Colonic mucosa (tissue), 4 donors: ENCODE measurements around the gene MAB21L3. TPM values are rescaled to one million over a fixed set of nuclear protein-coding genes. Genes with fewer than 3 reads are reported as not detected.

Experiments
- DNase-seq: peaks from one replicate; pipeline ENCODE4 v3.0.0-alpha.2; 2020
- H3K27ac ChIP-seq: fragments of 200-600 bp; one replicate; pipeline ENCODE4 v1.8.0; 2021
- H3K27me3 ChIP-seq: fragments of 200-600 bp; one replicate; pipeline ENCODE4 v1.8.0; 2021
- H3K36me3 ChIP-seq: fragments of 200-600 bp; one replicate; pipeline ENCODE4 v1.8.0; 2021
- H3K4me1 ChIP-seq: fragments of 200-600 bp; one replicate; pipeline ENCODE4 v1.8.0; 2021; ENCODE audit warnings: mild to moderate bottlenecking
- H3K4me3 ChIP-seq: fragments of 200-600 bp; one replicate; pipeline ENCODE4 v1.8.0; 2021
- H3K9ac ChIP-seq, 2 donors: one replicate each; pipeline ENCODE4 v1.7.0; 2013; ENCODE audit warnings: control low read depth in 2 of 2, low read depth in 2 of 2, low read length in 2 of 2
- H3K9me3 ChIP-seq: fragments of 200-600 bp; one replicate; pipeline ENCODE4 v1.8.0; 2021
- intact Hi-C: fragments of 100-400 bp; cut with DNase I; formaldehyde crosslinking; loops from one replicate; pipeline ENCODE4 v1.14.1; 2022
- total RNA-seq, 2 donors: library from RNA; stranded (reverse); fragmentation: NEBNext Ultra II Directional in 1 of 2; extraction: Animal tissue kit (Norgen Biotek cat#: 25700) in 1 of 2; gene quantifications; one replicate each; pipeline ENCODE4 v1.2.1, GENCODE V29; 2021
- TF ChIP-seq, protein P1 (sequence below): fragments of 200-600 bp; IDR thresholded peaks from one replicate; pipeline ENCODE4 v1.8.0; 2022; ENCODE audit warnings: antibody characterized with exemption, mild to moderate bottlenecking
- donor health status: healthy.
- donor health status: DM: no; HTN: no; CAD: no.
- donor health status: DM: no; HTN: no; CAD: no.

The MAB21L3 gene
- total RNA-seq, 2 donors from 2014 or later = 3.9 to 4.5 TPM

DNA sequence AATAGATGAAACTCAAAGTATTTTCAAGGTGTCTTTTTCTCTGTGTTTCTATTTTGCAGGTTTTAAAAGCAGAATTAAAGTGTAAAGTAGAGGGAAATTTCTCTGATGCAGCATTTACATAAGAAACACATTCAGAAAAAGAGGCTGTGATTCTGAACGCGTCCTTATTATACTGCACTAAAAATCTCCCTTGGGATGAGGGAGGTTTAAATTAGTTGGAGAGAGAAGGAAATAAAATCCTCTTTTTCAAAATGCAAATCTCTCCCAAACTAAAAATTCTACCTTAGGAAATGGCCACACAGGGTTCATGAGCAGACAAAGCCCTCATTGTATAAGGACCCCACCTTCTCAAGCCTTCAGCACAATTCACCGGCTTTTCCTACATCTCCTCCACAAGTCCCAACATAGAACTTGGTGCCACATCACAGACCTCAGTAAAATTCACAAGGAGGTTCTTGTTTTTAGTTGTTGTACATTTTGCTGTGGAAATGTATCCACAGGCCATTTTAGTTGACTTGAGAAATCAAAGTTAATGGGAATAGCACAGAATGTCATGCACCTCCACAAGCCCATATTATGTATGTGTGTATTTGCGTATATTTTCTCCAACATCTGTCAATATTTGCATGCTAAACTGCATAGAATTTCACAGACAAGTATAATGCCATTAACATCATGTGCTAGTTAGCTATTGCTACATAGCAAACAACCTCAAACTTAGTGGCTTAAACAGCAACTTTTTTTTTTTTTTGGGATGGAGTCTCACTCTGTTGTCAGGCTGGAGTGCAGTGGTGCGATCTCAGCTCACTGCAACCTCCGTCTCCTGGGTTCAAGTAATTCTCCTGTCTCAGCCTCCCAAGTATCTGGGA lies 59.8 kb downstream of the MAB21L3 start:
- Histone ChIP-seq H3K4me3 (no peak overlapping the region), H3K36me3 (no peaks in the 10 kb centered on the region), H3K27me3 (no peaks in the 10 kb centered on the region), H3K9me3 (no peaks in the 10 kb centered on the region), H3K27ac (no peak overlapping the region), H3K4me1 (peaks cover 11% of the 10 kb centered on the region), H3K9ac (no peak overlapping the region)
- TF ChIP-seq, protein P1, sequence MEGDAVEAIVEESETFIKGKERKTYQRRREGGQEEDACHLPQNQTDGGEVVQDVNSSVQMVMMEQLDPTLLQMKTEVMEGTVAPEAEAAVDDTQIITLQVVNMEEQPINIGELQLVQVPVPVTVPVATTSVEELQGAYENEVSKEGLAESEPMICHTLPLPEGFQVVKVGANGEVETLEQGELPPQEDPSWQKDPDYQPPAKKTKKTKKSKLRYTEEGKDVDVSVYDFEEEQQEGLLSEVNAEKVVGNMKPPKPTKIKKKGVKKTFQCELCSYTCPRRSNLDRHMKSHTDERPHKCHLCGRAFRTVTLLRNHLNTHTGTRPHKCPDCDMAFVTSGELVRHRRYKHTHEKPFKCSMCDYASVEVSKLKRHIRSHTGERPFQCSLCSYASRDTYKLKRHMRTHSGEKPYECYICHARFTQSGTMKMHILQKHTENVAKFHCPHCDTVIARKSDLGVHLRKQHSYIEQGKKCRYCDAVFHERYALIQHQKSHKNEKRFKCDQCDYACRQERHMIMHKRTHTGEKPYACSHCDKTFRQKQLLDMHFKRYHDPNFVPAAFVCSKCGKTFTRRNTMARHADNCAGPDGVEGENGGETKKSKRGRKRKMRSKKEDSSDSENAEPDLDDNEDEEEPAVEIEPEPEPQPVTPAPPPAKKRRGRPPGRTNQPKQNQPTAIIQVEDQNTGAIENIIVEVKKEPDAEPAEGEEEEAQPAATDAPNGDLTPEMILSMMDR = no peak
- intact Hi-C loops = loop anchor here (10.0 kb wide), 1 partner anchor 154 kb away; no protein-coding TSS in a partner anchor
- no peak for DNase-seq

DNA sequence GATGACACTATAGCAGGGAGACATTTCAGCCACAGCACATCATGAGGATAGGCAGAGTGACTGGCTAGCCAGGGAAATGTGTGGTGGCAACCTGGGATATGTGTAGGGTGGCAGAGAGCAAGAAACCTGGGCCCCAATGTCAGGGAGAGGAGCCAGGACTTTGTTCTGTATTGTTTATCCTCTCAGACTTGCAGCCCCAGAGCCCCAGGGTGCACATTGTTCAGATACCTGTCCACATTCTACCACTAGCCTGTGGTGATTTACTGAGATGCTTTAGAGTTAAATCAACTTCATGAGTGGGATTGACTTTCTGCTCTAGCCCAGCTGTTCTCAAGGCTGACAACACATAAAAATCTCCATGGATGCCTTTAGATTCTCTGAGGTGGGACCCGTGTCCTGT lies 61.5 kb downstream of the MAB21L3 start:
- TF ChIP-seq, protein P1 = no peak
- no peak overlapping the region for H3K9ac ChIP-seq
- no peak overlapping the region for H3K4me3 ChIP-seq
- H3K9me3 ChIP-seq = no peaks in the 10 kb centered on the region
- no peak overlapping the region for H3K27ac ChIP-seq
- no peaks in the 10 kb centered on the region for H3K36me3 ChIP-seq
- H3K27me3 ChIP-seq = no peaks in the 10 kb centered on the region
- H3K4me1 ChIP-seq = peaks cover 9% of the 10 kb centered on the region
- intact Hi-C loops = loop anchor here (10.0 kb wide), 1 partner anchor 152 kb away; no protein-coding TSS in a partner anchor
- peak; percentile 15 for DNase-seq

DNA sequence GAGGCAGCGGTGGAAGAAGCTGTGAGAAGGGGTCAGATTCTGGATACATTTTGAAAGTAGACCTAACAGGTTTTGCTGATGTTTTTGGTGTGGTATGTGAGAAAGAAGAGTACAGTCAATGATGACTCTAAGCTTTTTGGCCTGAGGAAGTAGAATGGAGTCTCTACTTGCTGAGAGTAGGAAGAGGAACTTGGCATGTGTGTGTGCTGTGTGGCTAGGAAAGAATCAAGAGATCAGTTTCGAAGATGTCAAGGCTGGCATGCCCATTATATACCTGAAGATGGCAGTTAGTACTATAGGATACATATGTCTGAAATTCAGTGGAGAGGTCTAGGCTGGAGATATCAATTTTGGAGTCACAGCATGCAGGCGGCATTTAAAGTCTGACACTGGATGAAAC lies 64.4 kb downstream of the MAB21L3 start:
- intact Hi-C loops = loop anchor here (10.0 kb wide), 1 partner anchor 149 kb away; no protein-coding TSS in a partner anchor
- peak; percentile 4 for DNase-seq
- H3K27ac ChIP-seq = no peak overlapping the region
- H3K9me3 ChIP-seq = no peaks in the 10 kb centered on the region
- no peaks in the 10 kb centered on the region for H3K36me3 ChIP-seq
- TF ChIP-seq, protein P1 = no peak
- no peaks in the 10 kb centered on the region for H3K4me1 ChIP-seq
- no peak overlapping the region for H3K9ac ChIP-seq
- H3K4me3 ChIP-seq = no peak overlapping the region
- no peaks in the 10 kb centered on the region for H3K27me3 ChIP-seq

DNA sequence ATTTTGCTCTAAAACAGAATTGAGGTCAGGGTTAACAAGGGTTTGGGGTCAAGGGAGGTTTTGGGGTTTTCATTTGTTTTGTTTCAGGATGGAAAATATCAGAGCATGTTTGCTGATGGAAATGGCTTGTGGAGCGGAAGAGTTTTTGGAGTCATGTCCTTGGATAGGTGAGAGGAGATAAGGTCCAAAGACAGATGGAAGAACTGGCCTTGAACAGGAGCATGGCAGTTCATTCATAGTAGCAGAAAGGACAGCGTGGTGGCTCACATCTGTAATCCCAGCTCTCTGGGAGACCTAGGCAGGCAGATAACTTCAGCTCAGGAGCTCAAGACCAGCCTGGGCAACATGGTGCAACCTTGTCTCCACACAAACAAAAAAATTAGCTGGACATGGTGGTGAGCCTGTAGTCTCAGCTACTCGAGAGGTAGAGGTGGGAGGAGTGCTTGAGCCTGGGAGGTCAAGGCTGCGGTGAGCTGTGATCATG lies 65.1 kb downstream of the MAB21L3 start:
- Histone ChIP-seq H3K36me3 (no peaks in the 10 kb centered on the region), H3K9ac (no peak overlapping the region), H3K27ac (no peak overlapping the region), H3K4me1 (no peaks in the 10 kb centered on the region), H3K4me3 (no peak overlapping the region), H3K9me3 (no peaks in the 10 kb centered on the region), H3K27me3 (no peaks in the 10 kb centered on the region)
- DNase-seq = peak; percentile 7
- TF ChIP-seq, protein P1 = no peak
- intact Hi-C loops = loop anchor here (10.0 kb wide), 1 partner anchor 148 kb away; no protein-coding TSS in a partner anchor

DNA sequence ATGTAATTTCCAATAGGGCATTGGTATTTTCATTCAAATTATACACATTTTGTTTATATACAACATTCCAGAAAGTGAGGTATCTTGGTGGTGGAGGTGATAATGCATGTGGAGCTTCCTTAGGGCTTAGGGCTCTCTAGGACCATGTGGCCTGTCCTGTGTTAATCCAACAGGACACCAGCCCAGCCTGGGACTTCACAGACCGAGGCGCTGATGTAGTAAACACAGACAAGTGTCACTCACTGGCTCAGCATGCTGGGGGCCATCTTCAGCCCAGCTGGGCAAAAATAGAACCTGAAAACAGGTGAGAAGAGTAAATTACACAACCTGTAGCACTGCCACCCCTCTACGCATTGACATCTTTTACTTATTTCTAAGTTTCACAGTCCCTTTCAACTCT lies 66.7 kb downstream of the MAB21L3 start:
- Histone ChIP-seq H3K4me3 (no peak overlapping the region), H3K9ac (no peak overlapping the region), H3K27me3 (no peaks in the 10 kb centered on the region), H3K27ac (no peak overlapping the region), H3K9me3 (no peaks in the 10 kb centered on the region), H3K36me3 (no peaks in the 10 kb centered on the region), H3K4me1 (no peaks in the 10 kb centered on the region)
- TF ChIP-seq, protein P1 = no peak
- intact Hi-C loops = loop anchor here (10.0 kb wide), 1 partner anchor 147 kb away; no protein-coding TSS in a partner anchor
- DNase-seq = peak; percentile 17
